GM21619 (cell line): Measurements from ENCODE around the gene PEAK3.

Experiments used
- ATAC-seq: cut with Tn5 transposase; IDR thresholded peaks from one replicate; pipeline ENCODE4 v1.9.1; 2021; ENCODE audit not compliant: unreplicated experiment

The PEAK3 gene

GRCh38 chr19:2239771-2240770, 41.9 kb downstream of the PEAK3 start:
- no peak for ATAC-seq

GRCh38 chr19:2239173-2239572, 42.8 kb downstream of the PEAK3 start:
- no peak for ATAC-seq

DNA sequence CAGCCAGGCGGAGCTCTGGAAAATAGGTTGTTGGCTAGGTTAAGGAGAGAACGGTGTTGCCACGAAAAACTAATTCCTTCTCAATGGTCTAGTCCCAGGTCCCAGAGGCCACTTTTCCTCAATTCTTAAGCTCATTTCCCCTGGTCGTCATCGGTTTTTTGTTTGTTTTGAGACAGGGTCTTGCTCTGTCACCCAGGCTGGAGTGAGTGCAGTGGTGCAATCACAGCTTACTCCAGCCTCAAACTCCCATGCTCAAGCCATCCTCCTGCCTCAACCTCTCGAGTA, 44.2 kb downstream of the PEAK3 start:
- ATAC-seq = no peak

- no peak for ATAC-seq
Observed at GRCh38 chr19:2237051-2237868, 44.7 kb downstream of the PEAK3 start.

- peak; percentile 61 for ATAC-seq
Observed at GRCh38 chr19:2236314-2237050, 45.5 kb downstream of the PEAK3 start, which contains the start of the genes PLEKHJ1 and SF3A2. Gene PLEKHJ1 (minus strand): TSS chr19:2236329. CDS start chr19:2236248, 81 bp downstream. Gene SF3A2 (plus strand): TSS chr19:2236824. CDS start chr19:2243419, 6,595 bp downstream.

DNA sequence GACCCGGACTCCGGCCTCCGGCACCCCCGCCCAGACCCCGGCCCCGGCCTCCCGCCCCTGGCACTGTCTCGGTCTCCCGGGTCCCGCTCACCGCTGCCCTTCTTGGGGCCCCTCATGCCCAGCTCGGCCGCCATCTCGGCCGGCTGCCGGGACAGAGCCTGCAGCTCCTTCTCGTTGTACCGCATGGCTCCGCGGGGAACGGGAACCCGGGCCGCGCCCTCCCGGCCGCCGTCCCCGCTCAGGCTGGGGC, 46.0 kb downstream of the PEAK3 start:
- ATAC-seq = no peak

DNA sequence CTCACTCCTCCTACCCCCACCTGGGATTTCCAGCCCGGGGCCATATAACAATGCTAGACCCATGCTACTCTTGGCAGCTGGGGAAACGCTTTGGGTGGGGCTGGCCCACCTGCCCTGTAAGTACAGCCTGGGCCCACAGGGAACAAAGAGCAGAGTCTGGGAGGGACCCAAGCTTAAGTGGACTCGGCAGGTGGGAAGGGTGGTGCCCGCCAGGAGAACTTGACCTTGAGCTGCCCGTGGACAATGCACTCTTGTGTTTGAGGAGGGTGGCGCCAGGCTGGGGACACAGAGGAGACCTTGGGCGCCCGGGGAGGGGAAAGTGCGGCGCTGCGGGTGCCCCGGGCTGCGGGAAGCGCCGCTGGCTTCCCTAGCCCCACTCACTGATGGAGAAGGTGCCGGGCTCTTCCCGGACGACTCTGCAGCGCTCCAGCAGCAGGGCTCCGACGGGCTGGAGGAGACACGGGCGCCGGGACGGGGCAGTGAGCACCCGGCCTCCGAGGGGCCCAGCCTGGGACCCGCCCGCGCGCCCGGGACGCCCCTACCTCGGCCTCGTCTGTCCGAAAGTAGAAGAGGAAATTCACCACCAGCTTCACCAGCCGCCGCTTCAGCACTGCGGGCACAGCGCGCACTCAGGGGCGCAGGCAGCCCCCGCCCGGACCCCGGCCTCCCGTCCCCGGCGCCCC, 46.5 kb downstream of the PEAK3 start:
- ATAC-seq = peak; percentile 22

GRCh38 chr19:2234996-2235380, 47.0 kb downstream of the PEAK3 start:
- no peak for ATAC-seq

DNA sequence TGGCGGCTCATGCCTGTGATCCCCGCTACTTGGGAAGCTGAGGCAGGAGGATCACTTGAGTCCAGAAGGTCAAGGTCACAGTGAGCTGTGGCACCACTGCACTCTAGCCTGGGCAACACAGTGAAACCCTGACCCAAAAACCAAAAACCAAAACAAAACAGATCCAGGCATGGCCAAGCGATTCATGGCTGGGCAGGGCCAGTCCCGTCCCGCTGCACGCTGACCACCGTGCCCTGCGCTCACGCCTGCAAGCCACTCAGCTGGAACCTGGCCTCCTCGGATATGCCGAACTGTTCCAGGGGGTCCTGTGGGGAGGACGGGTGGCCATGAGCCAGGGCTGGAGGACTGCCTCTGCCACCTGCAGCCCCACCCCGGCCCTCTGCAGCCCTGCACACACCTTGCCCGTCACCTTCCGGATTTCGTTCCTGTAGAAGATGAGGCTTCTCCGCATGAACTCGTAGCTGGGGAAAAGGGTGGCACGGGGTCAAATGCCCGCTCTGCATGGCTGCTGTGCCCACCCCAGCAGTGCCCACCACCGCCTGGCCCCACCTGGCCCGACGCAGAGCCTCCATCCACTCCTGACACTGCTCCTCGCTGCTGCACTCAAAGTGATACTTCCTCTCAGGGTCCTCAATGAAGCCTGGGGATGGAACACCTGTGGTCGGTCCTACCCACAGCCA, 48.2 kb downstream of the PEAK3 start:
- ATAC-seq = no peak

- no peak for ATAC-seq
Observed at GRCh38 chr19:2232286-2233151, 49.5 kb downstream of the PEAK3 start.

GRCh38 chr19:2231621-2232221, 50.3 kb downstream of the PEAK3 start:
- ATAC-seq = no peak

- ATAC-seq = no peak
Observed at GRCh38 chr19:2230807-2231533, 51.0 kb downstream of the PEAK3 start.

GRCh38 chr19:2230033-2230531, 51.9 kb downstream of the PEAK3 start:
- ATAC-seq = no peak

- no peak for ATAC-seq
Observed at GRCh38 chr19:2229103-2230032, 52.6 kb downstream of the PEAK3 start.

DNA sequence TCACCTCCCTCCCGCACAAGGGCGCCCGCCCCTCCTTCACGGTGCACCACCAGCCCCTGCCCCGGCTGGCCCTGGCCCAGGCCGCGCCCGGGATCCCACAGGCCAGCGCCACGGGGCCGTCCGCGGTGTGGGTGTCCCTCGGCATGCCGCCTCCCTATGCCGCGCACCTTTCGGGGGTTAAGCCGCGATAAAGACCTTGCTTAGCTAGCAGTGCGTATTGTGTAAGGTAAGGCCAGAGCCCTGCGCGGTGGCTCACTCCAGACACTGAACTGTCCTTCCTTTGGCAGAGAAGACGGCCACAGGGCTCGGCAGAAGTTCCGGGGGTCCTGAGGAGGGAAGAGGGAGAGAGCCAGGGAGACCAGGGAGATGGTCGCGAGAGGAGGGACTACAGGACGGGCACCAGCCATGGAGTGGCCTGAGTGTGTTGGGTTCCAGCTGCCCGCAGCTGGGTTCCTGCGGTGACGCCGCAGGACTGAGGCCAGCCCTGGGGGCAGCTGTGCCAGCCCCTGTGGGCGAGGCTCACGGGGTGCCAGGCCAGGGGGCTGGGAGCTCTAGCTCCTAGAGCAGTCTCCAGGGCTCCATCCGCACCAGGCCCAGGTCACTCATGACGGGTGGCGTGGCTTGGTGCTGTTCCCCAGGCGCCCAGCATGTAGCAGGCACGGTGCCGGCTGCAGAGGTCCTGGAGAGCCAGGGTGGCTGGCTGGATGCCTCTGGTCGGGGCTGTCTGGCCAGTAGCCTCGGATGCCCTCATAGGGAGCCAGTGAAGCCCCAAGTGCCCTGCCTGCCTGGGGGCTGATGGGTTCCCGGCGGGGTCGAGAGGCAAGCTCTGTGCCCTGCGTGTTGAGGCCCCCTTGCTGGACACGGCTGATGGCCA, 53.6 kb downstream of the PEAK3 start:
- no peak for ATAC-seq
